ENCODE data around the gene ULK2. TPM values are rescaled to one million over a fixed set of nuclear protein-coding genes. Genes with fewer than 3 reads are reported as not detected.

The ULK2 gene
- polyA plus RNA-seq, 3 donors, result 26.0 to 33.1 (median 32.5) TPM

- DNase-seq, result no peak
Observed at GRCh38 chr17:19729900-19730299, 137.8 kb downstream of the ULK2 start.

- DNase-seq, result no peak
Observed at GRCh38 chr17:19728084-19728495, 139.6 kb downstream of the ULK2 start.

- DNase-seq, result no peak
Observed at GRCh38 chr17:19727501-19728078, 140.1 kb downstream of the ULK2 start.

GRCh38 chr17:19726631-19727376 lies 140.9 kb downstream of the ULK2 start:
- DNase-seq, result no peak

- DNase-seq, result no peak
Observed at GRCh38 chr17:19725486-19725885, 142.2 kb downstream of the ULK2 start.

- DNase-seq, result no peak
Observed at GRCh38 chr17:19724501-19725420, 143.0 kb downstream of the ULK2 start.

GRCh38 chr17:19723964-19724363 lies 143.8 kb downstream of the ULK2 start:
- DNase-seq, result no peak

Other genes starting within 250 kb of the ULK2 start
- gene ALDH3A2, start 219.2 kb downstream of the ULK2 start, polyA plus RNA-seq (ENCODE audit: insufficient read length in 3 of 3), result 100 to 1,000 TPM in 2 of 3 donors, 10 to 100 TPM in 1; 82.6 to 107 (median 100) TPM
- 10 to 100 TPM in 2 of 3 donors, 1 to 10 TPM in 1; 4.8 to 12.3 (median 10.2) TPM for gene SLC47A2, start 151.4 kb downstream of the ULK2 start, polyA plus RNA-seq (ENCODE audit: insufficient read length in 3 of 3)
- gene ALDH3A1, start 119.6 kb downstream of the ULK2 start, polyA plus RNA-seq (ENCODE audit: insufficient read length in 3 of 3), result 1 to 10 TPM; 1.5 to 1.8 (median 1.6) TPM
- 10 to 100 TPM; 25.6 to 30.2 (median 28.6) TPM for gene AKAP10, start 109.9 kb upstream of the ULK2 start, polyA plus RNA-seq (ENCODE audit: insufficient read length in 3 of 3)
- 10 to 100 TPM; 12.0 to 14.1 (median 13.1) TPM for gene SPECC1, start 141.4 kb upstream of the ULK2 start, polyA plus RNA-seq (ENCODE audit: insufficient read length in 3 of 3)

Data from renal pelvis (tissue), 4 donors.